HCT116 (cell line): Measurements from ENCODE around the gene WWOX. TPM values are rescaled to one million over a fixed set of nuclear protein-coding genes. Genes with fewer than 3 reads are reported as not detected.
A peak's percentile ranks its signal among the peaks of the same experiment; 100 is the strongest.

Experiments used
- ATAC-seq: fragments of 200-7000 bp; cut with Tn5 transposase; 2 replicates; pipeline ENCODE4 v1.9.1; 2020; ENCODE audit warnings: mild to moderate bottlenecking, moderate library complexity
- BruUV-seq: library from RNA; stranded (reverse); fragments of 400-500 nt; replicated peaks from 2 replicates; lab custom pipeline; 2021; lab: Mats Ljungman, UMichigan
- CTCF ChIA-PET: fragments of 300-600 bp; sonication (Branson Sonifier 250); formaldehyde crosslinking; loops from one replicate; lab custom pipeline; 2021; ENCODE audit warnings: antibody characterized with exemption; lab: Charles Lee
- POLR2A ChIA-PET: fragments of 300-600, 350-600 bp; sonication (Branson Sonifier 250); formaldehyde crosslinking; loops from one replicate; lab custom pipeline; 2021; ENCODE audit warnings: antibody characterized with exemption; lab: Charles Lee
- RAD21 ChIA-PET, 2 experiments: fragments of 300-600 bp; sonication (Branson Sonifier 250); formaldehyde crosslinking; loops; one replicate each; lab custom pipeline; 2023; ENCODE audit warnings: low total read pairs in 2 of 2; ENCODE audit not compliant: uncharacterized antibody in 2 of 2, unreplicated experiment in 2 of 2, low non-redundant PET in 1 of 2; lab: Charles Lee
- DNase-seq: peaks from one replicate; pipeline ENCODE4 v3.0.0-alpha.2; 2010; ENCODE audit warnings: low read depth, low spot score
- H2AFZ ChIP-seq: fragments of 200-600 bp; shearing (Covaris generic), sonication (generic); 2 replicates; pipeline ENCODE4 v1.6.1; 2017; ENCODE audit warnings: low read depth, mixed run types, mixed read lengths, antibody characterized with exemption, low read length; ENCODE audit not compliant: poor library complexity, severe bottlenecking
- H3K27ac ChIP-seq: 2 replicates; pipeline ENCODE4 v1.5.1; 2012; ENCODE audit warnings: low read depth, low read length
- H3K27me3 ChIP-seq: fragments of 200-600 bp; sonication (generic); 2 replicates; pipeline ENCODE4 v1.6.1; 2016; ENCODE audit warnings: mixed run types, low read length, mixed read lengths; ENCODE audit not compliant: insufficient read depth
- H3K36me3 ChIP-seq, 2 experiments: fragments of 200-500 bp in 1 of 2; fragments of 200-600 bp in 1 of 2; sonication (Bioruptor generic) in 1 of 2; sonication (generic) in 1 of 2; 2 replicates each; pipeline versions ENCODE4 v1.5.1 to v1.6.1; 2014 to 2016; ENCODE audit warnings: low read length in 2 of 2, inconsistent platforms in 1 of 2, mixed read lengths in 1 of 2, mixed run types in 1 of 2; ENCODE audit not compliant: insufficient read depth in 2 of 2, control insufficient read depth in 1 of 2
- H3K4me1 ChIP-seq, 2 experiments: fragments of 200-600 bp in 1 of 2; sonication (generic) in 1 of 2; 2 replicates each; pipeline versions ENCODE4 v1.5.1 to v1.6.1; 2012 to 2017; ENCODE audit warnings: low read length in 2 of 2, inconsistent platforms in 1 of 2, mild to moderate bottlenecking in 1 of 2, mixed read lengths in 1 of 2, mixed run types in 1 of 2, moderate library complexity in 1 of 2; ENCODE audit not compliant: insufficient read depth in 2 of 2, control insufficient read depth in 1 of 2
- H3K4me2 ChIP-seq: fragments of 200-600 bp; sonication (generic); 2 replicates; pipeline ENCODE4 v1.6.1; 2017; ENCODE audit warnings: mixed run types, low read length, mixed read lengths
- H3K4me3 ChIP-seq, 2 experiments: fragments of 200-600 bp in 1 of 2; sonication (generic) in 1 of 2; replicated peaks in 1 of 2; 2 replicates each; pipeline ENCODE4 v1.5.1; 2011 to 2016; ENCODE audit warnings: low read length in 2 of 2, control low read depth in 1 of 2, low read depth in 1 of 2, mild to moderate bottlenecking in 1 of 2, mixed read lengths in 1 of 2, mixed run types in 1 of 2
- H3K79me2 ChIP-seq: fragments of 200-600 bp; sonication (generic); 2 replicates; pipeline ENCODE4 v1.6.1; 2017; ENCODE audit warnings: mild to moderate bottlenecking, mixed run types, low read length, moderate library complexity, mixed read lengths; ENCODE audit not compliant: insufficient read depth
- H3K9ac ChIP-seq: fragments of 200-600 bp; sonication (generic); 2 replicates; pipeline ENCODE4 v1.6.1; 2016; ENCODE audit warnings: low read length, mixed read lengths
- H3K9me2 ChIP-seq: fragments of 200-600 bp; sonication (generic), shearing (Covaris generic); 2 replicates; pipeline ENCODE4 v1.6.1; 2017; ENCODE audit warnings: mixed run types, mild to moderate bottlenecking, moderate library complexity; ENCODE audit not compliant: insufficient read depth
- H3K9me3 ChIP-seq, 2 experiments: fragments of 200-500 bp in 1 of 2; fragments of 200-600 bp in 1 of 2; sonication (Bioruptor generic) in 1 of 2; sonication (generic) in 1 of 2; 2 replicates each; pipeline ENCODE4 v1.6.1; 2014 to 2017; ENCODE audit warnings: low read length in 2 of 2, mixed read lengths in 2 of 2, inconsistent platforms in 1 of 2, low read depth in 1 of 2, mild to moderate bottlenecking in 1 of 2, mixed run types in 1 of 2, moderate library complexity in 1 of 2; ENCODE audit not compliant: control insufficient read depth in 1 of 2, insufficient read depth in 1 of 2
- H4K20me1 ChIP-seq: fragments of 200-600 bp; sonication (generic), shearing (Covaris generic); 2 replicates; pipeline ENCODE4 v1.6.1; 2017; ENCODE audit warnings: mixed run types, mild to moderate bottlenecking, moderate library complexity; ENCODE audit not compliant: insufficient read depth
- CEBPB ChIP-seq: IDR thresholded peaks from 2 replicates; pipeline ENCODE4 v1.6.1; 2012; ENCODE audit warnings: low read depth
- EGR1 ChIP-seq: IDR thresholded peaks from 2 replicates; pipeline ENCODE4 v1.6.1; 2012; ENCODE audit warnings: low read depth
- ELF1 ChIP-seq: IDR thresholded peaks from 2 replicates; pipeline ENCODE4 v1.6.1; 2012; ENCODE audit warnings: low read depth, borderline replicate concordance
- EZH2phosphoT487 ChIP-seq: fragments of 200-600 bp; IDR thresholded peaks from 2 replicates; pipeline ENCODE4 v1.6.1; 2018; ENCODE audit warnings: antibody characterized with exemption, borderline replicate concordance
- JUND ChIP-seq: IDR thresholded peaks from 2 replicates; pipeline ENCODE4 v1.6.1; 2012
- POLR2AphosphoS5 ChIP-seq: IDR thresholded peaks from 2 replicates; pipeline ENCODE4 v1.6.1; 2011; ENCODE audit warnings: mild to moderate bottlenecking, low read depth, low read length, moderate library complexity
- RAD21 ChIP-seq: IDR thresholded peaks from 2 replicates; pipeline ENCODE4 v1.6.1; 2012; ENCODE audit warnings: low read depth, mild to moderate bottlenecking
- ZNF274 ChIP-seq: fragments of 200-500 bp; sonication (Bioruptor generic); IDR thresholded peaks from 2 replicates; pipeline ENCODE4 v1.6.1; 2014; ENCODE audit warnings: mild to moderate bottlenecking, low read depth, low read length, inconsistent platforms
- intact Hi-C: fragments of 100-400 bp; cut with micrococcal nuclease; formaldehyde crosslinking; loops from 2 replicates; pipeline ENCODE4 v1.10.0; 2022
- total RNA-seq: library from RNA; stranded (reverse); gene quantifications from one replicate; pipeline ENCODE4 v1.2.1, GENCODE V29; 2021; ENCODE audit not compliant: unreplicated experiment
- TF ChIP-seq, protein P1 (sequence below): IDR thresholded peaks from 2 replicates; pipeline ENCODE4 v1.6.1; 2012
- TF ChIP-seq, protein P2 (sequence below): IDR thresholded peaks from 2 replicates; pipeline ENCODE4 v1.6.1; 2011; ENCODE audit warnings: mild to moderate bottlenecking, low read length, moderate library complexity; ENCODE audit not compliant: insufficient replicate concordance; ENCODE audit errors: extremely low read depth
- TF ChIP-seq, protein P3 (sequence below): IDR thresholded peaks from 2 replicates; pipeline ENCODE4 v1.6.1; 2012; ENCODE audit warnings: low read depth
- TF ChIP-seq, protein P4 (sequence below), 3 experiments: fragments of 200-600 bp in 1 of 3; sonication (generic) in 1 of 3; IDR thresholded peaks in 2 of 3; conservative IDR thresholded peaks in 1 of 3; 2 replicates each; pipeline ENCODE4 v1.5.1; 2012 to 2017; ENCODE audit warnings: low read depth in 2 of 3, low read length in 2 of 3, antibody characterized with exemption in 1 of 3, borderline replicate concordance in 1 of 3, control low read depth in 1 of 3, mild to moderate bottlenecking in 1 of 3, mixed read lengths in 1 of 3, mixed run types in 1 of 3, moderate library complexity in 1 of 3; ENCODE audit not compliant: insufficient read depth in 1 of 3

Gene WWOX
- total RNA-seq, 1 experiment from 2014 or later, result 13.7 TPM

DNA sequence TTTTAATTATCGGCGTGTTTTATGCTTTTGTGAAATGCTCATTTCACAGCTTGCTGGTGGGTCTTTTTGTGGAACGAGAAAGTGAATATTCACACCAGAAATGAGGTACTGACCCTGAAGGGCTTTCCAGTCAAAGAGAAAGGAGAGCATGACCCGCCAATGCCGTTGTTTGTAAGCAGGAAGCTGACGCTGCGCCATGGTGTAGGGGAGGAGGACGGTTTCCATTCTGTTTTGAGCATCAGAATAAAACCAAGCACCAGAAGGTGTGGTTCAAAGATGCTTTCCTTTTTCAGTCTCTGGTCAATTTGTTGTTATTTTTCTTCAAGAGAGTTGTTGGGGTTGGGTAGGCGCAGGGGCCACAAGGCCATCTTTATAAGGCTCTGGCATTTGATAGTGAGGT lies 669.3 kb downstream of the WWOX start (continued):
- TF ChIP-seq, protein P1, sequence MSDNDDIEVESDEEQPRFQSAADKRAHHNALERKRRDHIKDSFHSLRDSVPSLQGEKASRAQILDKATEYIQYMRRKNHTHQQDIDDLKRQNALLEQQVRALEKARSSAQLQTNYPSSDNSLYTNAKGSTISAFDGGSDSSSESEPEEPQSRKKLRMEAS, result no peak
- TF ChIP-seq ELF1, result no peak

DNA sequence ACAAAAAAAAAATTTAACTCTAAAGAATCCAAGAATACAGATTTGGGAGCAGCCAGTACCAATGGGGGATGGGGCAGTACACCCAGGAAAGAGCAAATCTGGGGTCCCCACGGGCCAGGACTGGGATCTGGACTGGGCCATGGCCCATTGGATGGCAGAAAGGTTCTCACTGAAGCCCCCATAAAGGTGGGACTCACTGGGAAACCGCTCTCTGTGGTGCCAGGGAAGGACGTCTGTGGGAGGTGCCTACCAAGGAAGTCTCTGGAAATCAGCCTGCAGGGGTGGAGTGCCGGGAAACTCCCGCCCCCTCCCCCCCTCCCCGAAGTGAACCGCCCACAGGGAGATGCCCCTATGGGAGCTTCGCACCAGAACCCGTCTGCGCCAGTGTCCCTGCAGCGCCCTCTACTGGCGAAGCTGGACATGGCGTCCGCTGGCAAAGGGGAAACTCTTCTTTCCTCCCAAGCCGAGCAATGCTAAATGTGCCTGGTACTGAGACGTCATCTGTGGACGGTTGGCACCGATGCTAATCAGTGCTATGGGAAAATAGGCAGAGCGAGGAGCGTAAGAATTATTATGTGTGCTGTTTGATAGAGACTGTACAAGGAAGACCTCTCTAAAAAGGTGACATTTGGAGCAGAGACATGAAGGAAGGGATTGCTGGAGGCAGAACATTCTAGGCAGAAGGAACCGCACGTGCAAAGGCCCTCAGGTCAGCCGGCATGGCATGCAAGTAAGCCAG lies 671.1 kb downstream of the WWOX start:
- H2AFZ ChIP-seq, result no peak overlapping the region
- no peaks in the 10 kb centered on the region for H3K36me3 ChIP-seq
- H3K9me3 ChIP-seq, result peaks cover 0 to 7% of the 10 kb centered on the region in 2 experiments; a peak in 2 of 4 replicates
- intact Hi-C loops, result no loop called here
- no peaks in the 10 kb centered on the region for H3K27me3 ChIP-seq
- H3K4me2 ChIP-seq, result no peak overlapping the region
- ATAC-seq, result peak; percentile 52
- no peaks in the 10 kb centered on the region for H3K4me1 ChIP-seq
- TF ChIP-seq, protein P2, sequence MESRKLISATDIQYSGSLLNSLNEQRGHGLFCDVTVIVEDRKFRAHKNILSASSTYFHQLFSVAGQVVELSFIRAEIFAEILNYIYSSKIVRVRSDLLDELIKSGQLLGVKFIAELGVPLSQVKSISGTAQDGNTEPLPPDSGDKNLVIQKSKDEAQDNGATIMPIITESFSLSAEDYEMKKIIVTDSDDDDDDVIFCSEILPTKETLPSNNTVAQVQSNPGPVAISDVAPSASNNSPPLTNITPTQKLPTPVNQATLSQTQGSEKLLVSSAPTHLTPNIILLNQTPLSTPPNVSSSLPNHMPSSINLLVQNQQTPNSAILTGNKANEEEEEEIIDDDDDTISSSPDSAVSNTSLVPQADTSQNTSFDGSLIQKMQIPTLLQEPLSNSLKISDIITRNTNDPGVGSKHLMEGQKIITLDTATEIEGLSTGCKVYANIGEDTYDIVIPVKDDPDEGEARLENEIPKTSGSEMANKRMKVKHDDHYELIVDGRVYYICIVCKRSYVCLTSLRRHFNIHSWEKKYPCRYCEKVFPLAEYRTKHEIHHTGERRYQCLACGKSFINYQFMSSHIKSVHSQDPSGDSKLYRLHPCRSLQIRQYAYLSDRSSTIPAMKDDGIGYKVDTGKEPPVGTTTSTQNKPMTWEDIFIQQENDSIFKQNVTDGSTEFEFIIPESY, result no peak
- TF ChIP-seq, protein P3, sequence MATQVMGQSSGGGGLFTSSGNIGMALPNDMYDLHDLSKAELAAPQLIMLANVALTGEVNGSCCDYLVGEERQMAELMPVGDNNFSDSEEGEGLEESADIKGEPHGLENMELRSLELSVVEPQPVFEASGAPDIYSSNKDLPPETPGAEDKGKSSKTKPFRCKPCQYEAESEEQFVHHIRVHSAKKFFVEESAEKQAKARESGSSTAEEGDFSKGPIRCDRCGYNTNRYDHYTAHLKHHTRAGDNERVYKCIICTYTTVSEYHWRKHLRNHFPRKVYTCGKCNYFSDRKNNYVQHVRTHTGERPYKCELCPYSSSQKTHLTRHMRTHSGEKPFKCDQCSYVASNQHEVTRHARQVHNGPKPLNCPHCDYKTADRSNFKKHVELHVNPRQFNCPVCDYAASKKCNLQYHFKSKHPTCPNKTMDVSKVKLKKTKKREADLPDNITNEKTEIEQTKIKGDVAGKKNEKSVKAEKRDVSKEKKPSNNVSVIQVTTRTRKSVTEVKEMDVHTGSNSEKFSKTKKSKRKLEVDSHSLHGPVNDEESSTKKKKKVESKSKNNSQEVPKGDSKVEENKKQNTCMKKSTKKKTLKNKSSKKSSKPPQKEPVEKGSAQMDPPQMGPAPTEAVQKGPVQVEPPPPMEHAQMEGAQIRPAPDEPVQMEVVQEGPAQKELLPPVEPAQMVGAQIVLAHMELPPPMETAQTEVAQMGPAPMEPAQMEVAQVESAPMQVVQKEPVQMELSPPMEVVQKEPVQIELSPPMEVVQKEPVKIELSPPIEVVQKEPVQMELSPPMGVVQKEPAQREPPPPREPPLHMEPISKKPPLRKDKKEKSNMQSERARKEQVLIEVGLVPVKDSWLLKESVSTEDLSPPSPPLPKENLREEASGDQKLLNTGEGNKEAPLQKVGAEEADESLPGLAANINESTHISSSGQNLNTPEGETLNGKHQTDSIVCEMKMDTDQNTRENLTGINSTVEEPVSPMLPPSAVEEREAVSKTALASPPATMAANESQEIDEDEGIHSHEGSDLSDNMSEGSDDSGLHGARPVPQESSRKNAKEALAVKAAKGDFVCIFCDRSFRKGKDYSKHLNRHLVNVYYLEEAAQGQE, result no peak
- TF ChIP-seq RAD21 (peak; percentile 25; the same call in 1 of the 2 replicates), EZH2phosphoT487 (no peak), JUND (no peak), CEBPB (no peak), POLR2AphosphoS5 (no peak), ZNF274 (no peak), EGR1 (no peak), ELF1 (no peak)
- TF ChIP-seq, protein P4, sequence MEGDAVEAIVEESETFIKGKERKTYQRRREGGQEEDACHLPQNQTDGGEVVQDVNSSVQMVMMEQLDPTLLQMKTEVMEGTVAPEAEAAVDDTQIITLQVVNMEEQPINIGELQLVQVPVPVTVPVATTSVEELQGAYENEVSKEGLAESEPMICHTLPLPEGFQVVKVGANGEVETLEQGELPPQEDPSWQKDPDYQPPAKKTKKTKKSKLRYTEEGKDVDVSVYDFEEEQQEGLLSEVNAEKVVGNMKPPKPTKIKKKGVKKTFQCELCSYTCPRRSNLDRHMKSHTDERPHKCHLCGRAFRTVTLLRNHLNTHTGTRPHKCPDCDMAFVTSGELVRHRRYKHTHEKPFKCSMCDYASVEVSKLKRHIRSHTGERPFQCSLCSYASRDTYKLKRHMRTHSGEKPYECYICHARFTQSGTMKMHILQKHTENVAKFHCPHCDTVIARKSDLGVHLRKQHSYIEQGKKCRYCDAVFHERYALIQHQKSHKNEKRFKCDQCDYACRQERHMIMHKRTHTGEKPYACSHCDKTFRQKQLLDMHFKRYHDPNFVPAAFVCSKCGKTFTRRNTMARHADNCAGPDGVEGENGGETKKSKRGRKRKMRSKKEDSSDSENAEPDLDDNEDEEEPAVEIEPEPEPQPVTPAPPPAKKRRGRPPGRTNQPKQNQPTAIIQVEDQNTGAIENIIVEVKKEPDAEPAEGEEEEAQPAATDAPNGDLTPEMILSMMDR (IDR thresholded peaks at IDR 0.05 in 2 of 3, conservative IDR thresholded peaks at IDR 0.05 in 1 of 3; ENCODE audit: borderline replicate concordance in 1 of 3, insufficient read depth in 1 of 3, low read depth in 2 of 3, low read length in 2 of 3), result peak in 2 of 3 experiments; percentile 40 to 57; a peak in 3 of 6 replicates
- no peak for DNase-seq
- no peak overlapping the region for H3K4me3 ChIP-seq
- ChIA-PET POLR2A (no interaction called here), CTCF (no interaction called here), RAD21 (no interaction called here)
- H3K9ac ChIP-seq, result no peak overlapping the region
- H3K27ac ChIP-seq, result no peak overlapping the region
- H3K79me2 ChIP-seq, result no peaks in the 10 kb centered on the region
- BruUV-seq, result no TSS peak
- H3K9me2 ChIP-seq, result no peaks in the 10 kb centered on the region
- H4K20me1 ChIP-seq, result no peaks in the 10 kb centered on the region
